Heart left ventricle (tissue), 16 donors: Measurements from ENCODE around the gene OR51M1. TPM values are rescaled to one million over a fixed set of nuclear protein-coding genes. Genes with fewer than 3 reads are reported as not detected.

Source experiments
- ATAC-seq, 4 donors: fragments of 200-7000 bp; cut with Tn5 transposase; one replicate each; pipeline ENCODE4 v1.9.1; 2020 to 2022; ENCODE audit warnings: moderate library complexity in 4 of 4, mild to moderate bottlenecking in 3 of 4, moderate number of reproducible peaks in 1 of 4
- DNase-seq, 5 donors: peaks; one replicate each; pipeline ENCODE4 v3.0.0-alpha.2; 2020
- H3K27ac ChIP-seq, 12 donors: fragments of 200-600 bp; sonication (generic) in 4 of 12; one replicate each; pipeline versions ENCODE4 v1.5.0 to v1.8.0; 2016 to 2022; ENCODE audit warnings: mild to moderate bottlenecking in 2 of 12
- H3K27me3 ChIP-seq, 9 donors: fragments of 200-600 bp; sonication (generic) in 2 of 9; one replicate each; pipeline versions ENCODE4 v1.5.1 to v1.8.0; 2016 to 2022; ENCODE audit warnings: mild to moderate bottlenecking in 3 of 9
- H3K36me3 ChIP-seq, 9 donors: fragments of 200-600 bp; sonication (generic) in 2 of 9; one replicate each; pipeline versions ENCODE4 v1.5.0 to v1.8.0; 2018 to 2022; ENCODE audit warnings: mild to moderate bottlenecking in 2 of 9
- H3K4me1 ChIP-seq, 12 donors: fragments of 200-600 bp; sonication (generic) in 4 of 12; one replicate each; pipeline versions ENCODE4 v1.5.0 to v1.8.0; 2016 to 2022; ENCODE audit warnings: mild to moderate bottlenecking in 3 of 12
- H3K4me3 ChIP-seq, 12 donors: fragments of 200-600 bp; sonication (generic) in 4 of 12; one replicate each; pipeline versions ENCODE4 v1.5.0 to v1.8.0; 2017 to 2022; ENCODE audit warnings: mild to moderate bottlenecking in 9 of 12, moderate library complexity in 4 of 12
- H3K9me3 ChIP-seq, 12 donors: fragments of 200-600 bp; sonication (generic) in 4 of 12; one replicate each; pipeline versions ENCODE4 v1.5.0 to v1.8.0; 2016 to 2022; ENCODE audit warnings: mild to moderate bottlenecking in 1 of 12
- CTCF ChIP-seq, 12 donors: fragments of 200-600 bp; sonication (generic) in 4 of 12; IDR thresholded peaks; one replicate each; pipeline versions ENCODE4 v1.5.0 to v1.8.0; 2018 to 2022; ENCODE audit warnings: antibody characterized with exemption in 12 of 12, mild to moderate bottlenecking in 5 of 12
- POLR2A ChIP-seq, 2 donors: fragments of 450-650 bp; IDR thresholded peaks; one replicate each; pipeline ENCODE4 v1.6.1; 2017; ENCODE audit warnings: antibody characterized with exemption in 2 of 2, mild to moderate bottlenecking in 2 of 2, moderate library complexity in 2 of 2
- WGBS, 4 donors: extraction: QIAGEN DNeasy Blood & Tissue Kit in 2 of 4; methylation state at CpG; one replicate each; pipeline versions ENCODE4 v1.1.5 to v1.1.7; 2013 to 2018; 5-methylcytosine and 5-hydroxymethylcytosine counted together
- intact Hi-C, 10 donors: fragments of 100-400 bp; cut with DNase I; formaldehyde crosslinking; loops; one replicate each; pipeline versions ENCODE4 v1.11.1 to v1.14.2; 2022
- polyA plus RNA-seq, 2 donors: library from polyadenylated mRNA; stranded (reverse); fragments of 200-250 nt; gene quantifications; one replicate each; pipeline ENCODE4 v1.2.3, GENCODE V29; 2013
- total RNA-seq, 9 donors: library from RNA; depleted of rRNA in 2 of 9; stranded (reverse); fragments of >200 nt in 2 of 9; fragmentation: NEBNext Ultra II Directional in 3 of 9; extraction: Animal tissue kit (Norgen Biotek cat#: 25700) in 3 of 9; gene quantifications; one replicate each; pipeline versions ENCODE4 v1.1.0 to v1.2.4, GENCODE V29; 2016 to 2023
- donor health status: ischemic (EF 13 %, LVEDD 7.1; RV severe dilation, severe dysfunction).
- donor health status: healthy with polysubstance abuse.
- donor health status: DM: no; HTN: yes; CAD: no.
- donor health status: DM: no; HTN: no; CAD: no.
- donor health status: ischemic (EF 25% LVEDD 6.9; RV normal size, moderate dysfunction).
- donor health status: ischemic (EF 25% LVEDD 5.7; RV mildly dilated, moderate dysfunction).
- donor health status: healthy.
- donor health status: DM: yes; HTN: yes; CAD: no.
- donor health status: ischemic (EF 35%, LVEDD 5.7; RV mildly dilated, moderate dysfunction).
- donor health status: nonischemic (EF 11% LVEDD 7.7; RV severe dilation, severe dysfunction).
- donor health status: DM: yes; HTN: yes; CAD: no.
- donor health status: PGD.
- donor health status: ischemic (EF 29% LVEDD 5.4; RV normal size, mild dysfunction).
- donor health status: nonischemic (EF 23%, LVEDD 6.1; RV moderate dilation, normal function).

Gene OR51M1
- total and polyA plus RNA-seq, 11 donors: not detected

- no peak overlapping the region for H3K27ac ChIP-seq
- H3K4me3 ChIP-seq: no peak overlapping the region
- peaks cover 0 to 14% (median 0%) of the 10 kb centered on the region in 12 donors for H3K4me1 ChIP-seq
- ATAC-seq (no peak), DNase-seq (no peak)
- 51 to 66% (median 60%) methylated on average over 3 of the region's 3 CpGs for WGBS, 4 donors
- intact Hi-C loops: no loop called here
- no peaks in the 10 kb centered on the region for H3K27me3 ChIP-seq
- no peaks in the 10 kb centered on the region for H3K36me3 ChIP-seq
- no peak for TF ChIP-seq POLR2A (IDR thresholded peaks at IDR 0.05)
- TF ChIP-seq CTCF (IDR thresholded peaks at IDR 0.05): no peak
- H3K9me3 ChIP-seq: peaks cover 0 to 8% (median 0%) of the 10 kb centered on the region in 12 donors
Measured at GRCh38 chr11:5368502-5369043, 15.0 kb upstream of the OR51M1 start.

GRCh38 chr11:5369789-5370188, 13.8 kb upstream of the OR51M1 start:
- no peaks in the 10 kb centered on the region for H3K27me3 ChIP-seq
- TF ChIP-seq POLR2A (IDR thresholded peaks at IDR 0.05): no peak
- TF ChIP-seq CTCF (IDR thresholded peaks at IDR 0.05): no peak
- peaks cover 0 to 8% (median 0%) of the 10 kb centered on the region in 12 donors for H3K4me1 ChIP-seq
- peaks cover 0 to 8% (median 0%) of the 10 kb centered on the region in 12 donors for H3K9me3 ChIP-seq
- intact Hi-C loops: no loop called here
- no peaks in the 10 kb centered on the region for H3K36me3 ChIP-seq
- no peak overlapping the region for H3K4me3 ChIP-seq
- ATAC-seq (no peak), DNase-seq (no peak)
- H3K27ac ChIP-seq: no peak overlapping the region

DNA sequence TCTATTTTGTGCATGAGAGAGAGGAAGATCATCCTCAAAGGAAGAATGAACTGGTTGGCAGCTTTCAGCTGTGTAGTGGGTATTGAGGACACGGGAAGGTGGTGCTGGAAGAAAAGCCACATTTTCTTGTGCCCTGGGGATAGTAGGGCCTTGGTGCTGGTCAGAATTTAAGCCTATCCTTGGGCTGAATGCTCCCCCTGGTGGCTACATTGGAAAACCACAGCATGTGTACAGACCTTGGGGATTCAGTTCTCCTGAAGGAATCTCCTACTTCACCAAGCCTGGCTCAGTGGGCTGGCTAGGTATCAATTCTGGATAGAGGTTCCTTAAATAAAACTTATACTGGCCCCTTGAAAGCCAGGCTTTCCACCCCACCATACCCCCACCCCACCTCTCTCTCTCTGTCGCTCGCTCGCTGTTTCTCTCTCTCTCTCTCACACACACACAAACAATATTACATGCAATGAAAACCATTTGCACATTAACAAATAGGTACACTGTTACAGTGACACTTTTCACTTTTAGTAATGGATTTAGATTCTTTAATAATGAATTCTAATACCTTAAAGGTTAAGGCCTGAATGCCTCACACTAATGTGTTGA, 2.8 kb upstream of the OR51M1 start:
- H3K36me3 ChIP-seq: no peaks in the 10 kb centered on the region
- TF ChIP-seq POLR2A (IDR thresholded peaks at IDR 0.05) (no peak), CTCF (IDR thresholded peaks at IDR 0.05) (peak; percentile 50 to 71 (median 62))
- 66 to 76% (median 76%) methylated on average over 4 of the region's 4 CpGs for WGBS, 4 donors
- intact Hi-C loops: loop anchor here (2.0 to 10.0 kb wide), 11 partner anchors 174 to 756 kb away; partner anchors contain the start of gene OR51V1 (in 4 of the 10)
- no peak overlapping the region for H3K4me3 ChIP-seq
- H3K4me1 ChIP-seq: no peaks in the 10 kb centered on the region
- H3K27me3 ChIP-seq: no peaks in the 10 kb centered on the region
- ATAC-seq (peak; percentile 64 to 83 (median 78)), DNase-seq (peak in 3 of 5 donors; percentile 19 to 36 (median 21))
- H3K27ac ChIP-seq: no peak overlapping the region
- peaks cover 0 to 3% (median 0%) of the 10 kb centered on the region in 12 donors for H3K9me3 ChIP-seq

DNA sequence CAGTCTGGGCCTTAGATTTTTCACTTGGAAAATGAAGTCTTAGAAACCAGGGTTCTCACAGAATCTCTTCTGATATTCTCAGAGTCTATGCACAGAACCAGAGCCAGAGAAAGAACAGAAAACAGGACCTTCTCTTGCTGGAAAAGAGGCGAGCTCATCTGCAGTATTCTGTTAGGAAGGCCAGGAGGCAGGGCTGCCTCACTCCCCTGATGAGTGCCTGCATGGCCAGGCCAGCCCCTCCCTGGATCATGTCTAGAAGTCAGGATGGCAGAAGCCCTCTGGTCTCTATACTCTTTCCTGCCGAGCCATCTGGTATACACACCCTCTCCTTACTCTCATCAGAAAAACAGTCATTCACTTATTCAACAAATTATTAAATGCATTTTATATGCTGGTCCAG, 723 bp downstream of the OR51M1 start:
- WGBS, 4 donors: 49 to 65% (median 57%) methylated on average over 2 of the region's 2 CpGs

More for the DNA sequence above, 723 bp downstream of the OR51M1 start:
- TF ChIP-seq CTCF (IDR thresholded peaks at IDR 0.05) (no peak), POLR2A (IDR thresholded peaks at IDR 0.05) (no peak)
- DNase-seq: no peak
- Histone ChIP-seq H3K27ac (no peak overlapping the region), H3K4me1 (no peaks in the 10 kb centered on the region), H3K4me3 (no peak overlapping the region), H3K27me3 (no peaks in the 10 kb centered on the region), H3K9me3 (peaks cover 0 to 3% (median 0%) of the 10 kb centered on the region in 12 donors), H3K36me3 (no peaks in the 10 kb centered on the region)
- intact Hi-C loops: loop anchor here in 9 of 10 donors (5.0 to 10.0 kb wide), 7 partner anchors 177 to 760 kb away; partner anchors contain the start of gene OR51V1 (in 3 of the 9)
- no peak for ATAC-seq
